Transverse colon (tissue), 4 donors: Measurements from ENCODE around the gene MRPS11. TPM values are rescaled to one million over a fixed set of nuclear protein-coding genes. Genes with fewer than 3 reads are reported as not detected.

Experiments used
- DNase-seq: peaks from one replicate; pipeline ENCODE4 v3.0.0-alpha.2; 2019
- H3K27ac ChIP-seq, 4 donors: fragments of 200-600 bp; sonication (generic); 2 replicates each; pipeline ENCODE4 v1.5.1; 2016 to 2018; ENCODE audit warnings: inconsistent platforms in 4 of 4
- H3K27me3 ChIP-seq: fragments of 200-600 bp; sonication (generic); 2 replicates; pipeline ENCODE4 v1.5.1; 2017; ENCODE audit warnings: inconsistent platforms
- H3K36me3 ChIP-seq, 4 donors: fragments of 200-600 bp; sonication (generic); 2 replicates each; pipeline ENCODE4 v1.5.1; 2017 to 2019; ENCODE audit warnings: inconsistent platforms in 4 of 4
- H3K4me1 ChIP-seq, 4 donors: fragments of 200-600 bp; sonication (generic); 2 replicates each; pipeline ENCODE4 v1.5.1; 2017 to 2020; ENCODE audit warnings: inconsistent platforms in 4 of 4
- H3K4me3 ChIP-seq, 4 donors: fragments of 200-600 bp; sonication (generic); 1 replicate in 1 of 4; 2 replicates in 3 of 4; pipeline versions ENCODE4 v1.5.1 to v1.6.1; 2017 to 2019; ENCODE audit warnings: inconsistent platforms in 4 of 4
- H3K9me3 ChIP-seq, 2 donors: fragments of 200-600 bp; sonication (generic); 2 replicates each; pipeline ENCODE4 v1.5.1; 2017 to 2019; ENCODE audit warnings: inconsistent platforms in 2 of 2
- EP300 ChIP-seq: sonication (generic); formaldehyde crosslinking; IDR thresholded peaks from one replicate; pipeline ENCODE4 v1.6.1; 2017; ENCODE audit warnings: antibody characterized with exemption, low read depth
- POLR2A ChIP-seq: fragments of 450-650 bp; IDR thresholded peaks from one replicate; pipeline ENCODE4 v1.6.1; 2016; ENCODE audit warnings: antibody characterized with exemption, mild to moderate bottlenecking, moderate library complexity
- POLR2AphosphoS5 ChIP-seq, 3 donors: sonication (generic); formaldehyde crosslinking; IDR thresholded peaks; one replicate each; pipeline ENCODE4 v1.6.1; 2016; ENCODE audit warnings: antibody characterized with exemption in 3 of 3
- WGBS, 2 donors: methylation state at CpG; one replicate each; pipeline ENCODE4 v1.1.5; 2018; ENCODE audit warnings: low coverage in 1 of 2; 5-methylcytosine and 5-hydroxymethylcytosine counted together
- in situ Hi-C, 4 donors: fragments of 200-750 bp; cut with MboI; loops; one replicate each; pipeline versions ENCODE4 v1.15.0 to v1.15.1; 2017; ENCODE audit warnings: low sequenced_read_pairs in 3 of 4, low pct_ligation_motif_present in 1 of 4, low pct_unique_long_range_greater_than_20kb in 1 of 4
- intact Hi-C: fragments of 100-400 bp; cut with DNase I; formaldehyde crosslinking; loops from one replicate; pipeline ENCODE4 v1.15.1; 2023; ENCODE audit warnings: low total_unique reads
- total RNA-seq, 4 donors: library from RNA; depleted of rRNA; stranded (reverse); fragments of >200 nt; gene quantifications; one replicate each; pipeline ENCODE4 v1.1.0, GENCODE V29; 2016
- TF ChIP-seq, protein P1 (sequence below), 5 experiments: fragments of 200-600 bp in 3 of 5; fragments of 450-650 bp in 2 of 5; sonication (generic) in 3 of 5; IDR thresholded peaks; 1 replicate in 2 of 5; 2 replicates in 3 of 5; pipeline ENCODE4 v1.5.1; 2016 to 2017; ENCODE audit warnings: antibody characterized with exemption in 5 of 5, inconsistent platforms in 3 of 5, mild to moderate bottlenecking in 2 of 5, moderate library complexity in 1 of 5

The MRPS11 gene
- total RNA-seq: 10 to 100 TPM; 19.5 to 52.8 (median 39.4) TPM

GRCh38 chr15:88467073-88467934 lies at the start of gene MRPS11, which contains the start of gene MRPL46:
TSS of gene MRPS11 (plus strand) at chr15:88467708. CDS start at chr15:88467718, 10 bp downstream.
TSS of gene MRPL46 (minus strand) at chr15:88467388. CDS start at chr15:88467377, 11 bp downstream.
- Histone ChIP-seq H3K27me3 (no peaks in the 10 kb centered on the region), H3K27ac (peak within 1 kb of the TSS; percentile 85 to 89 (median 86)), H3K9me3 (no peaks in the 10 kb centered on the region), H3K4me3 (peak within 1 kb of the TSS; percentile 62 to 99 (median 67)), H3K36me3 (peaks cover 0 to 30% (median 8%) of the 10 kb centered on the region in 4 donors), H3K4me1 (peaks cover 10 to 32% (median 23%) of the 10 kb centered on the region in 4 donors)
- 0% methylated on average over 2 to 43 of the region's 55 CpGs for WGBS, 2 donors
- intact Hi-C loops: no loop called here
- DNase-seq: peak; percentile 91
- TF ChIP-seq, protein P1, sequence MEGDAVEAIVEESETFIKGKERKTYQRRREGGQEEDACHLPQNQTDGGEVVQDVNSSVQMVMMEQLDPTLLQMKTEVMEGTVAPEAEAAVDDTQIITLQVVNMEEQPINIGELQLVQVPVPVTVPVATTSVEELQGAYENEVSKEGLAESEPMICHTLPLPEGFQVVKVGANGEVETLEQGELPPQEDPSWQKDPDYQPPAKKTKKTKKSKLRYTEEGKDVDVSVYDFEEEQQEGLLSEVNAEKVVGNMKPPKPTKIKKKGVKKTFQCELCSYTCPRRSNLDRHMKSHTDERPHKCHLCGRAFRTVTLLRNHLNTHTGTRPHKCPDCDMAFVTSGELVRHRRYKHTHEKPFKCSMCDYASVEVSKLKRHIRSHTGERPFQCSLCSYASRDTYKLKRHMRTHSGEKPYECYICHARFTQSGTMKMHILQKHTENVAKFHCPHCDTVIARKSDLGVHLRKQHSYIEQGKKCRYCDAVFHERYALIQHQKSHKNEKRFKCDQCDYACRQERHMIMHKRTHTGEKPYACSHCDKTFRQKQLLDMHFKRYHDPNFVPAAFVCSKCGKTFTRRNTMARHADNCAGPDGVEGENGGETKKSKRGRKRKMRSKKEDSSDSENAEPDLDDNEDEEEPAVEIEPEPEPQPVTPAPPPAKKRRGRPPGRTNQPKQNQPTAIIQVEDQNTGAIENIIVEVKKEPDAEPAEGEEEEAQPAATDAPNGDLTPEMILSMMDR (IDR thresholded peaks at IDR 0.05): no peak
- TF ChIP-seq EP300 (no peak), POLR2AphosphoS5 (IDR thresholded peaks at IDR 0.05) (peak; percentile 57 to 73 (median 60)), POLR2A (peak; percentile 61)
- in situ Hi-C loops: no loop called here

DNA sequence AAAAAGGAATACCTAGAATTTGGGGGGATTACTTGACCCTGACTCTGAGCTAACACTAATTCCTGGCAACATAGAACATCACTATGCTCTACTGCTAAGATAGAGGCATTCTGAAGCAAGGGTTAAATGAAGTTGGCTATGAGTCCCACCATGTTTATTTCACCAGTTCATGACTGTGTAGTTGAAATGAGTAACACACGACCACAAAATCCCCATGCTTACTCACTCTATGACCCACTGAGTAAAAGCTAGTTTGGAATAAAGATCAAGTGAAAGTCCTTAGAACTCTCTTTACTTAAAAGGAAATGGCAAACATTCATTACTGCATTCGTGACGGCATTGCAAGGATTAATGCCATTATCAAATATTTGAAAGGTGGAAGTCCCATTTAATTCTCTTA lies 47.7 kb upstream of the MRPS11 start:
- H3K9me3 ChIP-seq: no peaks in the 10 kb centered on the region
- WGBS, 2 donors: 49 to 74% methylated on average over 3 of the region's 3 CpGs
- TF ChIP-seq POLR2A (no peak), POLR2AphosphoS5 (IDR thresholded peaks at IDR 0.05) (no peak), EP300 (no peak)
- TF ChIP-seq, protein P1 (IDR thresholded peaks at IDR 0.05): no peak
- no peaks in the 10 kb centered on the region for H3K27me3 ChIP-seq
- H3K27ac ChIP-seq: no peak overlapping the region
- H3K4me1 ChIP-seq: no peaks in the 10 kb centered on the region
- intact Hi-C loops (no loop called here), in situ Hi-C loops (no loop called here)
- H3K4me3 ChIP-seq: no peak overlapping the region
- no peaks in the 10 kb centered on the region for H3K36me3 ChIP-seq
- DNase-seq: no peak

DNA sequence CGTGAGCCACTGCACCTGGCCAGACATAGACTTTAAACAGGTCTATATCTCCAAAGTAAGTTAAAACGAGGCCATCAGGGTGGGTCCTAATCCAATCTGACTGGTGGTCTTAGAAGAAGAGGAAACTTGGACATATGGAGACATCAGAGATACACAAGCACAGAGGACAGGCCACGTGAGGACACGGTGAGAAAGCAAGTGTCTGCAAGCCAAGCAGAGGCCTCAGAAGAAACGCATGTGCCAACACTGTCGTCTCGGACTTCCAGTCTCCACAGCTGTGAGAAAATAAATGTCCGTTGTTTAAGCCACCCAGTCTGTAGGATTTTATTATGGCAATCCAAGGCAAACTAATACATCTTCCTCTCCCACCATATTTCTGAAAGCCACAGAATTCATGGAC lies 44.2 kb upstream of the MRPS11 start:
- no peak for DNase-seq
- WGBS, 2 donors: 69 to 84% methylated on average over 7 to 8 of the region's 8 CpGs
- H3K4me1 ChIP-seq: no peaks in the 10 kb centered on the region
- in situ Hi-C loops (no loop called here), intact Hi-C loops (no loop called here)
- no peaks in the 10 kb centered on the region for H3K36me3 ChIP-seq
- H3K27ac ChIP-seq: no peak overlapping the region
- H3K27me3 ChIP-seq: peaks cover 8% of the 10 kb centered on the region
- no peaks in the 10 kb centered on the region for H3K9me3 ChIP-seq
- no peak overlapping the region for H3K4me3 ChIP-seq
- TF ChIP-seq POLR2AphosphoS5 (IDR thresholded peaks at IDR 0.05) (no peak), POLR2A (no peak), EP300 (no peak)
- TF ChIP-seq, protein P1 (IDR thresholded peaks at IDR 0.05): no peak

- intact Hi-C loops (no loop called here), in situ Hi-C loops (no loop called here)
- 60% methylated on average over 2 of the region's 2 CpGs; no CpG with 5 or more reads in 1 of the 2 donors for WGBS, 2 donors
- TF ChIP-seq POLR2A (no peak), EP300 (no peak), POLR2AphosphoS5 (IDR thresholded peaks at IDR 0.05) (no peak)
- TF ChIP-seq, protein P1 (IDR thresholded peaks at IDR 0.05): no peak
- DNase-seq: no peak
- Histone ChIP-seq H3K27me3 (peaks cover 8% of the 10 kb centered on the region), H3K27ac (no peak overlapping the region), H3K4me1 (no peaks in the 10 kb centered on the region), H3K36me3 (no peaks in the 10 kb centered on the region), H3K9me3 (no peaks in the 10 kb centered on the region), H3K4me3 (no peak overlapping the region)
Observed at GRCh38 chr15:88426304-88426703, 41.2 kb upstream of the MRPS11 start.
